Uterus (tissue), 4 donors: ENCODE data around the gene EXOC6. TPM values are rescaled to one million over a fixed set of nuclear protein-coding genes. Genes with fewer than 3 reads are reported as not detected.
A peak's percentile ranks its signal among the peaks of the same experiment; 100 is the strongest.

Source experiments
- DNase-seq, 2 donors: peaks; one replicate each; pipeline ENCODE4 v3.0.0-alpha.2; 2019 to 2020
- H3K27ac ChIP-seq, 2 donors: fragments of 200-600 bp; sonication (generic); 1 replicate in 1 of 2; 2 replicates in 1 of 2; pipeline ENCODE4 v1.5.1; 2016 to 2018
- H3K27me3 ChIP-seq, 2 donors: fragments of 200-600 bp; sonication (generic); one replicate each; pipeline ENCODE4 v1.5.1; 2018 to 2019; ENCODE audit warnings: control low read depth in 1 of 2
- H3K36me3 ChIP-seq, 2 donors: fragments of 200-600 bp; sonication (generic); one replicate each; pipeline ENCODE4 v1.5.1; 2019; ENCODE audit warnings: control low read depth in 1 of 2
- H3K4me1 ChIP-seq, 2 donors: fragments of 200-600 bp; sonication (generic); one replicate each; pipeline ENCODE4 v1.5.1; 2018 to 2019; ENCODE audit warnings: control low read depth in 1 of 2
- H3K4me3 ChIP-seq, 2 donors: fragments of 200-600 bp; sonication (generic); 1 replicate in 1 of 2; 2 replicates in 1 of 2; pipeline ENCODE4 v1.5.1; 2018 to 2019; ENCODE audit warnings: mild to moderate bottlenecking in 1 of 2
- H3K9me3 ChIP-seq, 2 donors: fragments of 200-600 bp; sonication (generic); one replicate each; pipeline ENCODE4 v1.5.1; 2019; ENCODE audit warnings: control low read depth in 1 of 2
- CTCF ChIP-seq, 4 experiments: fragments of 200-600 bp in 2 of 4; fragments of 450-650 bp in 2 of 4; sonication (generic) in 2 of 4; IDR thresholded peaks; one replicate each; pipeline ENCODE4 v1.5.1; 2016 to 2019; ENCODE audit warnings: antibody characterized with exemption in 4 of 4, mild to moderate bottlenecking in 2 of 4, moderate library complexity in 1 of 4
- POLR2A ChIP-seq, 2 donors: fragments of 450-650 bp; IDR thresholded peaks; one replicate each; pipeline ENCODE4 v1.6.1; 2016; ENCODE audit warnings: antibody characterized with exemption in 2 of 2, mild to moderate bottlenecking in 1 of 2, moderate library complexity in 1 of 2
- intact Hi-C: fragments of 100-400 bp; cut with DNase I; formaldehyde crosslinking; loops from one replicate; pipeline ENCODE4 v1.15.1; 2023; ENCODE audit warnings: low total_unique reads
- total RNA-seq, 4 donors: library from RNA; depleted of rRNA in 3 of 4; stranded (reverse); fragments of >200 nt in 3 of 4; gene quantifications; one replicate each; pipeline versions ENCODE4 v1.1.0 to v1.2.4, GENCODE V29; 2014 to 2023
- donor health status: DM: yes; HTN: yes; CAD: no.

Gene EXOC6
- total RNA-seq, 4 donors from 2014 or later: 4.9 to 35.4 (median 20.2) TPM

GRCh38 chr10:92845921-92846320 lies 2.4 kb upstream of the EXOC6 start:
- intact Hi-C loops: no loop called here
- H3K27ac ChIP-seq: no peak overlapping the region
- DNase-seq: no peak

DNA sequence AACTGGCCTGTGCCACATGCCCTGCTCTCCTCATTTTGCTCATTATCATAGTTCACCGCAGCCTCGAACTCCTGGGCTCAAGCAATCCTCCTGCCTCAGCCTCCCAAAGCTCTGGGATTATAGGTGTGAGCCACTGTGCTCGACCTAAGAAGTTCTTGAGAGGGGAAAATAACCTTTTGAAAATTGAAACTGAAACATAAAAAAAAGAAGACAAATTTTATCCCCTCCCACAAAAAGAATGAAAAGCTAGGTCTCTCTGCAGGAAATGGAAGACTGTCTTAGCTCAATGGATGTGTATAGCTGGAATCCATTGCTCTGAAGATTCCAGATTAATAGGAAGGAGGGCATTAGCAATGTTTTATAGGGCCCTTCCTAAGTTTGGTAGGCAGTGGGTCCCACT lies 2.0 kb upstream of the EXOC6 start:
- intact Hi-C loops: no loop called here
- no peak for TF ChIP-seq POLR2A (IDR thresholded peaks at IDR 0.05)
- TF ChIP-seq CTCF (IDR thresholded peaks at IDR 0.05): no peak

More at GRCh38 chr10:92845921-92846320, 2.4 kb upstream of the EXOC6 start:
- Histone ChIP-seq H3K4me3 (no peak overlapping the region), H3K36me3 (no peaks in the 10 kb centered on the region), H3K27me3 (no peaks in the 10 kb centered on the region), H3K4me1 (no peaks in the 10 kb centered on the region), H3K9me3 (no peaks in the 10 kb centered on the region)
- TF ChIP-seq POLR2A (IDR thresholded peaks at IDR 0.05): no peak
- TF ChIP-seq CTCF (IDR thresholded peaks at IDR 0.05): no peak

GRCh38 chr10:92846854-92847201 lies 1.5 kb upstream of the EXOC6 start:
- H3K36me3 ChIP-seq: no peaks in the 10 kb centered on the region
- no peak overlapping the region for H3K4me3 ChIP-seq
- no peaks in the 10 kb centered on the region for H3K27me3 ChIP-seq
- H3K4me1 ChIP-seq: no peaks in the 10 kb centered on the region
- no peaks in the 10 kb centered on the region for H3K9me3 ChIP-seq
- no peak overlapping the region for H3K27ac ChIP-seq
- intact Hi-C loops: no loop called here
- DNase-seq: no peak
- TF ChIP-seq POLR2A (IDR thresholded peaks at IDR 0.05) (no peak), CTCF (IDR thresholded peaks at IDR 0.05) (no peak)

More for the DNA sequence above, 2.0 kb upstream of the EXOC6 start:
- H3K36me3 ChIP-seq: no peaks in the 10 kb centered on the region
- no peak for DNase-seq
- no peaks in the 10 kb centered on the region for H3K4me1 ChIP-seq
- H3K4me3 ChIP-seq: no peak overlapping the region
- H3K9me3 ChIP-seq: no peaks in the 10 kb centered on the region
- no peaks in the 10 kb centered on the region for H3K27me3 ChIP-seq
- no peak overlapping the region for H3K27ac ChIP-seq

DNA sequence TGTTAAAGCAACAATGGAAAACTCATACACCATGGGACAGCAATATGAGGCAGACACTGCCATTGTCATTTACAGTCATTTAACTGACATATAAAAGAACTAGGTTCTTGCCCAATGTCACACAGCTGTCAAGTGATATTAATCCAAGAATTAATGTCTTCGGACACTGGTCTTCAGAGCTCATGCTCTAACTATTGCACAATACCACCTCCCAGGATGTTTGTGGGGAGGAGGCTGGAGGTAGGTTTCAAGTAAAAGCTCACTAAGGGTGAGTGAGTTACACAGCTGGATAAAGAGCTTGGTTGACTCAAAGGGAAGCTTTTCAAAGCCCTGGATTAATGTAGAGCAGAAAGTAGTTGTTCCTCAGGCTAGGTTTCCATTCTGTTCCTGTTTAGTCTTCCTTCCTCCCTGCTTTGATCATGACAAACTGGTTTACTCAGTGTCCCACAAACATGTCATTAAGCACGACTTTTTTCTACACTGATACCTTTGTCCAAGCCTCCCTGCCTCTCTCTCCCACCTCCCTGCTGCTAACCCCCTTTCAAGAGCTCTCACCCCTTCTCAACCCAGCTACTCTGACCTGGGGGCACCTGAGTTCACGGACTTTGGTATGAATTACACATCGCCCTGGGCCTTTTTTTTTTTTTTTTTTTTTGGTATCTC lies 987 bp upstream of the EXOC6 start:
- H3K27ac ChIP-seq: no peak overlapping the region
- intact Hi-C loops: no loop called here
- no peaks in the 10 kb centered on the region for H3K9me3 ChIP-seq
- H3K4me3 ChIP-seq: no peak overlapping the region
- H3K4me1 ChIP-seq: no peaks in the 10 kb centered on the region
- H3K27me3 ChIP-seq: no peaks in the 10 kb centered on the region
- H3K36me3 ChIP-seq: no peaks in the 10 kb centered on the region
- TF ChIP-seq CTCF (IDR thresholded peaks at IDR 0.05) (no peak), POLR2A (IDR thresholded peaks at IDR 0.05) (no peak)
- no peak for DNase-seq

DNA sequence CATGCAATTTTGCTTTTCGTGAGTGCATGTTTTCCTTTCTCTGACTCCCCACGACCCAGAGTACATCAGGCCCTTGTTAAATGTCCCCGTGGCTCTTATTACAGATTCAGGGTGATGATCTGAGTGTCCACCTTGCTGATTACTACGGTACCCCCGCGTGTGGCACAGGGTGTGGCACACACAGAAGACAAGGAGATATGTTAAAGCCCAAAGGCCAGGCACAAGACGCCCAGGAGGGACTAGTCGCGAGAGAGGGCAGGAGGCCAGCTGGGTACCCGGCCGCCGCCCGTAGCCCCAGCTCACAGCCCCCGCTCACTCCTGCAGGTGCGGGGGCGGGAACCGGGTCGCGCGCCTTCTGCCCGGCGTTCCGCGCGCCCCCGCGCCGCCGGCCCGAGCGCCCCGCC lies 281 bp upstream of the EXOC6 start:
- H3K4me3 ChIP-seq: peak overlapping the region; percentile 63 to 74
- no peaks in the 10 kb centered on the region for H3K9me3 ChIP-seq
- no peak for DNase-seq
- H3K27ac ChIP-seq: peak overlapping the region; percentile 82 to 83
- no peaks in the 10 kb centered on the region for H3K4me1 ChIP-seq
- no peaks in the 10 kb centered on the region for H3K27me3 ChIP-seq
- intact Hi-C loops: no loop called here
- H3K36me3 ChIP-seq: no peaks in the 10 kb centered on the region
- no peak for TF ChIP-seq CTCF (IDR thresholded peaks at IDR 0.05)
- TF ChIP-seq POLR2A (IDR thresholded peaks at IDR 0.05): no peak
